Endothelial cell of umbilical vein (primary cell): ENCODE results near the gene ANAPC16.

Experiments used
- CTCF ChIP-seq, 2 donors: IDR thresholded peaks; 1 replicate in 1 of 2; 2 replicates in 1 of 2; pipeline ENCODE4 v1.5.1; 2011; ENCODE audit warnings: low read length in 2 of 2, mild to moderate bottlenecking in 2 of 2, moderate library complexity in 2 of 2, control low read depth in 1 of 2, inconsistent platforms in 1 of 2, low read depth in 1 of 2; ENCODE audit not compliant: insufficient read depth in 1 of 2; ENCODE audit errors: extremely low read depth in 1 of 2
- EZH2 ChIP-seq: IDR thresholded peaks from 2 replicates; pipeline ENCODE4 v1.6.1; 2012; ENCODE audit warnings: borderline replicate concordance, low read depth, mild to moderate bottlenecking, moderate library complexity, low read length, inconsistent platforms; ENCODE audit not compliant: severe bottlenecking
- FOS ChIP-seq: IDR thresholded peaks from 2 replicates; pipeline ENCODE4 v1.6.1; 2011; ENCODE audit warnings: mild to moderate bottlenecking, low read length, moderate library complexity, borderline replicate concordance; ENCODE audit not compliant: insufficient read depth
- GATA2 ChIP-seq: IDR thresholded peaks from 2 replicates; pipeline ENCODE4 v1.7.0; 2011; ENCODE audit warnings: low read depth, mild to moderate bottlenecking, moderate library complexity, mixed read lengths, low read length; ENCODE audit not compliant: insufficient read length, insufficient read depth
- JUN ChIP-seq: IDR thresholded peaks from 2 replicates; pipeline ENCODE4 v1.6.1; 2011; ENCODE audit warnings: borderline replicate concordance, low read depth; ENCODE audit not compliant: insufficient read length, insufficient read depth
- POLR2A ChIP-seq: IDR thresholded peaks from 2 replicates; pipeline ENCODE4 v1.6.1; 2012; ENCODE audit warnings: low read depth, mild to moderate bottlenecking, control low read depth, low read length
- POLR2AphosphoS5 ChIP-seq: IDR thresholded peaks from 2 replicates; pipeline ENCODE4 v1.6.1; 2012; ENCODE audit warnings: low read depth, mild to moderate bottlenecking, control low read depth, low read length, moderate library complexity; ENCODE audit not compliant: insufficient read depth

DNA sequence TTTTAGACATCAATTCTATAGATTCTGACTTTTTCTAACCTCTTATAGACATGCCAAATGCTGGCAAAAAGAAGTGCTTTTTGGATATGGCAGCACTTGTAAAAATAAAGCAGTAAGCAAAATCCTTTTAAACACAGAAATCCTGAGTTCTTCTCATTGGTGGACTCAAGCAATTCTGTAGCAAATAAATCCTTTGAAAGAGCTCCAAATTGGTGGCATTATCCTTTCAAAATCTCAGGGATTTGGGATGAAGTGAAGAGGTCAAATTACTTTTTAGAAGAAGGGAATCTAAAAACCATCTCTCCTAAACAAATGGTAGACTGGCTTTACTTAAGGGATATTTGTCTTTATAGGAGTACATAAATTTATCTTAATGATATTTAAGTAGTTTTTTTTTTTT, 17.8 kb downstream of the ANAPC16 start:
- TF ChIP-seq POLR2AphosphoS5: no peak
- TF ChIP-seq CTCF (IDR thresholded peaks at IDR 0.05; ENCODE audit: extremely low read depth in 1 of 2, insufficient read depth in 1 of 2, low read depth in 1 of 2, low read length in 2 of 2): no peak
- TF ChIP-seq EZH2: no peak
- TF ChIP-seq GATA2: no peak
- no peak for TF ChIP-seq POLR2A
- no peak for TF ChIP-seq JUN
- no peak for TF ChIP-seq FOS
